Tibial nerve (tissue), 3 donors: Measurements from ENCODE around the gene NELL1.

Source experiments
- POLR2A ChIP-seq, 2 donors: fragments of 450-650 bp; IDR thresholded peaks; one replicate each; pipeline ENCODE4 v1.6.1; 2017; ENCODE audit warnings: antibody characterized with exemption in 2 of 2, mild to moderate bottlenecking in 2 of 2, moderate library complexity in 2 of 2
- TF ChIP-seq, protein P1 (sequence below), 5 experiments: fragments of 200-600 bp in 3 of 5; fragments of 450-650 bp in 2 of 5; sonication (generic) in 3 of 5; IDR thresholded peaks; one replicate each; pipeline ENCODE4 v1.5.1; 2016 to 2019; ENCODE audit warnings: antibody characterized with exemption in 5 of 5, mild to moderate bottlenecking in 3 of 5, moderate library complexity in 2 of 5

DNA sequence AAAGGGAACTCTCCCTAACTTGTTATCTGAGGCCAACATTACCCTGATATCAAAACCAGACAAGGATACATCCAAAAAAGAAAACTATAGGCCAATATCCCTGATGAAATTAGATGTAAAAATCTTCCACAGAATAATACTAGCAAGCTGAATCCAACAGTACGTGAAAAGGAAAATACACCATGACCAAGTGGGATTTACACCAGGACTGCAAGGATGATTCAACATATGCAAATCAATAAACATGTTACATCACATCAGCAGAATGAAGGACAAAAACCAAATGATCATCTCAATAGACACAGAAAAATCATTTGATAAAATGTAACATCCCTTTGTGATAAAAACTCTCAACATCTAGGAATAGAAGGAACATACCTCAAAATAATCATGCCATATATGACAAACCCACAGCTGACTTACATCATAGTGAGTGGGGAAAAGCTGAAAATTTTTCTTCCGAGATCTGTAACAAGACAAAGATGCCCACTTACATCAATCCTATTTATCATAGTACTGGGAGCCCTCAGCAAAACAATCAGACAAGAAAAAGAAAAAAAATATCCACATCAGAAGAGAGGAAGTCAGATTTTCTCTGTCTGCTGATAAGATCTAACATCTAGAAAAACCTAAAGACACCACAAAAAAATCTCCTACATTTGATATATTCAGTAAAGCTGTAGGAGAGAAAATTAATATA is 820.2 kb downstream of the NELL1 start:
- TF ChIP-seq, protein P1, sequence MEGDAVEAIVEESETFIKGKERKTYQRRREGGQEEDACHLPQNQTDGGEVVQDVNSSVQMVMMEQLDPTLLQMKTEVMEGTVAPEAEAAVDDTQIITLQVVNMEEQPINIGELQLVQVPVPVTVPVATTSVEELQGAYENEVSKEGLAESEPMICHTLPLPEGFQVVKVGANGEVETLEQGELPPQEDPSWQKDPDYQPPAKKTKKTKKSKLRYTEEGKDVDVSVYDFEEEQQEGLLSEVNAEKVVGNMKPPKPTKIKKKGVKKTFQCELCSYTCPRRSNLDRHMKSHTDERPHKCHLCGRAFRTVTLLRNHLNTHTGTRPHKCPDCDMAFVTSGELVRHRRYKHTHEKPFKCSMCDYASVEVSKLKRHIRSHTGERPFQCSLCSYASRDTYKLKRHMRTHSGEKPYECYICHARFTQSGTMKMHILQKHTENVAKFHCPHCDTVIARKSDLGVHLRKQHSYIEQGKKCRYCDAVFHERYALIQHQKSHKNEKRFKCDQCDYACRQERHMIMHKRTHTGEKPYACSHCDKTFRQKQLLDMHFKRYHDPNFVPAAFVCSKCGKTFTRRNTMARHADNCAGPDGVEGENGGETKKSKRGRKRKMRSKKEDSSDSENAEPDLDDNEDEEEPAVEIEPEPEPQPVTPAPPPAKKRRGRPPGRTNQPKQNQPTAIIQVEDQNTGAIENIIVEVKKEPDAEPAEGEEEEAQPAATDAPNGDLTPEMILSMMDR (IDR thresholded peaks at IDR 0.05): no peak
- TF ChIP-seq POLR2A (IDR thresholded peaks at IDR 0.05): no peak
